NCI-H146 (cell line): ENCODE results near the gene TBC1D32.
A peak's percentile ranks its signal among the peaks of the same experiment; 100 is the strongest.
"Not testable (repeated sequence)": the region's sequence is repeated elsewhere in the genome, so short reads cannot be mapped to it uniquely, and the experiment has no call there.

Experiments
- DNase-seq: peaks from one replicate; lab custom pipeline; 2025; lab: John Stamatoyannopoulos, UW

The TBC1D32 gene

GRCh38 chr6:121319603-121320002 is 14.7 kb downstream of the TBC1D32 start:
- no peak for DNase-seq

DNA sequence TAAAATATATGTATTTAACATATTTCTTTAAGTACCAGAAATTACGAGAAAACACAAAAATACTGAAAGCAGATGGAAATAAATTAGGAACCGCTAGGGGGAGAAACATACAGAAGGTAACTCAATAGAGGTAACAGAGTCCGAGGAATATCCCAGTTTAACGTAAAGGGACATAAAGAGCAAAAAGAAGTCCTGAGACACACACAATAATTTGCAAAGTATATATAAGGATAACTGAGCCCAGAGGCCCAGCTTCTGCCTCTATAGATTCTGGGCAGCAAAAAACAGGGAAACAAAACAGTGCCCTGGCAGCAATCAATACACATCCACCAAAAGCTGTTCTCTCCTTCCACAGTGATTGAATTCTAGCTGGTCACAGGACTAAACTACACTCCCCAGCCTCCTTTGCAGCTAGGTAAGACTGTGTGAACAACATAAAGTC is 15.1 kb downstream of the TBC1D32 start:
- DNase-seq = no peak

DNA sequence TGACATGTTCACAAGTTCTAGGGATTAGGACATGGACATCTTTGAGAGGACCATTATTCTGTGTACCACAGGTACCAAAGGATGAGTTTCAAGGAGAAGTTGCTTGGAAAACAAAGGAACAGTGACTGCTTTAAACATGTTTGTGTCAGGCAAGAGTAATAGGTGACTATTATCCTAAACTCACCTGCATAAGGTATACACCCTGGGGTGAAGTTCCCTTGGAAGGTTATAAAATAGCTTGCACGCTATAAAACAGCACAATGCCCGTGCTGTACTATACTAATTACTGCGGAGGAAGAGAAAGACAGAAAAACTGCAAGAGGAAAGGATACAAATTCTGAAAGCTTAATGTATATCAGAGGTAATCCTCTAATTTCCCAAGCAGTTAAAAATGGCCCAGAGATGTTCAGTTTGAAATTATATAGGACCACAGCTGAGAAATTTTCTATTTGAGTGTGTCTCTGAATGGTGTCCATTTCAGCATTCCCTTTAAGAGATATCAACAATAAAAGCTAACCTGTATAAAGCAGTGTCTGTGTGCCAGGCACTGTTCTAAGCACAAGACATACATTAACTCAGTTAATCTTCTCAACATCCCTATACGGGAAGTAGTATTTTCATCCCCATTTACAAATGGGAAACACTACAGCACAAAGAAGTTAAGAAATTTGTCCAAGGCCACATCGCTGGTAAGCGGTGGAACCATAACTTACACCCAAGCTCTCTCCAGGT is 19.7 kb downstream of the TBC1D32 start:
- no peak for DNase-seq

- DNase-seq = not testable (repeated sequence)
Measured at GRCh38 chr6:121311814-121312213, 22.5 kb downstream of the TBC1D32 start.

DNA sequence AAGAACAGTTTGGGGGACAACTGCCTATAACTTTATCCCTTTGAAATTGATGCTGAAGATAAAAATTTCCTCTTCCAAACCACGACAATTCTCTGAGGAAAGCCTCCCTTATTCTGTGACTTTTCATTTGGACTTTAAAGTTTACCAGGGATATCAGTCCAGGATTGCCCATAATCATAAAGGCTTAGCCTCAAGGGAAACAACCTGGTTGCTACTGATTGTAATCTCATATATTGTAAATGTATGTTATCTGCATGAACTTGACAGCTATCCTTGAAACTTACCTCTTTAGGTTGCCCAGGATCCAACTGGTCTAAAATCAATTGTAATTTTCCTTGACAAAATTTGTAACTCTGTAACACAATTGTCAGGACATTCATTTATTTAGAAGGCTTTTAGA is 23.8 kb downstream of the TBC1D32 start:
- DNase-seq = no peak

- no peak for DNase-seq
Measured at GRCh38 chr6:121309768-121310469, 24.4 kb downstream of the TBC1D32 start.

DNA sequence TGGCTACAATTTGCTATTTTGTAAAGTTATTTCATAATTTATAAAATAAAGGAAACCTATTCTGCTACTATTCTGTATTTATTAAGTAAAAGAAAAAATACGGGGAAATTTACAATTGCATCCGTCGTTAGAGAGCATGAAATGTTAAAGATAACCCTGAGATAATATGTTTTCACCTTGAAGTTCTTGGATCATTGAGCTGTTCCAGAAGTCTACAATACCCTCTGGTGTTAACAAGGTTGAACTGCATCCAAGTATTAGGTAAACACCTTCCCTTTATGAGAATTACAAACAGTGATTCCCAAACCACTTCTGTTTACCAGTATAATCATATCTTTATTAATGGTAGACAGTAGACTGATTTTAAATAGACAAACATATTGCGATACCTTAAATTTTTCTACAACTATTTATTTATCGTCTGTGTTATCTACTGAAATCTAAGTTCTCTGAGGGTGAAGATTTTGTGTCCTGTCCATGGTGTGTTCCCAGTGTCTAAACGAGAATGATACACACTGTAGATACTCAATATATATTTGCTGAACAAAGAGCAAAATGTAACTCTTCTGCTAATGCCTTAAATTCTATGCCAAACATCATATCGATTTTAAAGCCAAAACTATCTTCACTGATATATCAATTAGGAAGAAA is 28.2 kb downstream of the TBC1D32 start:
- DNase-seq = peak; percentile 44

DNA sequence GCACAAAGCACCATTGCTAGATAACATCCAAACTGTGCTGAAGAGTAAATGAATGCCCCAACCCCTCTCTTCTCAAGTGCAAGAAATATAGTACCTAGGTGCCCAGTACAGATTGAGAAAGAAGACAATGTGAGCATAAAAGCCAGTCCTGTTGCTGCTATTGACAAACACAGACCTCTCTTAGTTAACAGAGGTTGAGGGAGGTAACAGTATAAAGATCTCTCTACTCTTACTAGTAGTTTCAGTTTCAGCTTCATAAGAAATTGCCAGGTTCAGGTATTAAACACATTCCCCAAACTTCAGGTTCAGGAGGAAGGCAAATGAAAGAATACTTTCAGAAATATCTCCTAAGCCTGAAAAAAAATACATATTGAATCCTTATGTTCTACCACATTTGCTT is 31.4 kb downstream of the TBC1D32 start:
- no peak for DNase-seq

- not testable (repeated sequence) for DNase-seq
Measured at GRCh38 chr6:121301156-121301555, 33.1 kb downstream of the TBC1D32 start.

- no peak for DNase-seq
Measured at GRCh38 chr6:121297694-121298093, 36.6 kb downstream of the TBC1D32 start.

DNA sequence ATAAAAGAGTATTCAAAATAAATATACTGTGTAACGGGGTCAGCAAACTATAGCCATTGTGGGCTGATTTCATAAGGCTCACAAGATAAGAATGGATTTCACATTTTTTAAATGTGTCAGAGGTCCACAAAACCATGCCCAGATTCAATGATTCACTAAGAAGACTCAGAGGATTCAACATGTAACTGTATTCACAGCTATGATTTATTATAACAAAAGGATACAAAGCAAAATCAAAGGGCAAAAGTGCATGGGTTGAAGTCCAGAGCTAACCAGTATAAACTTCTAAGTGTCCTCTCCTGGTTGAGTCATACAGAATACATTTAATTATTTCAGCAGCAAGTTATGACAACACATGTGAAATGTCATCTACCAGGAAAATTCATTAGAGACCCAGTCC is 49.2 kb downstream of the TBC1D32 start:
- no peak for DNase-seq

DNA sequence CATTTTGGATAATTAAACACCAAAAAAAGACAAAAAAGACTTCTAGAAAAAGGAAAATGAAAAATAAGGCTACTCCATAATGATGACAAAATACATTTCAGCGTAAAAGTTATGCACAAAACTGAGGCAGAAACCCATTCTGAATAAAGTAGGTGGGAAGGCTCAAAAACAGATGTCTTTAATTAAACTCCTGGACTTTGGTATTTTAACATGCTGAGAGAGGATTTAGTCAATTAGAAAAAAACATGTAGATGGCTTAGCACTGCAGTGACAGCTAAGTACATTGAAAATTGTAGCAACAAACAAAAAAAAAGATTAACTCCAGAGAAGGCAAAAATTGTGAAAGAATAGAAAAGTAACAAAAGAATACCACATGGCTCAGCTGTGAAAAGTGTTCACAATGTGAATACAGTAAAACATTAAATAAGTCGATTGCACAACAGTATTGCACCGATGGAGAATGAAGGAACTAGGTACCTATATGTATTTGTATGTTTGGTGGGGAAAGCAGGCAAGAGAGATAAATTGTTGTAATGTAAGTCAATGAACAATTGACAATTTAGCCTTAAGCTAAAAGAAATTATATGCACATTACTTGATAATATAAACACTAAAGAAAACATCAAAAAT is 59.5 kb downstream of the TBC1D32 start:
- no peak for DNase-seq

DNA sequence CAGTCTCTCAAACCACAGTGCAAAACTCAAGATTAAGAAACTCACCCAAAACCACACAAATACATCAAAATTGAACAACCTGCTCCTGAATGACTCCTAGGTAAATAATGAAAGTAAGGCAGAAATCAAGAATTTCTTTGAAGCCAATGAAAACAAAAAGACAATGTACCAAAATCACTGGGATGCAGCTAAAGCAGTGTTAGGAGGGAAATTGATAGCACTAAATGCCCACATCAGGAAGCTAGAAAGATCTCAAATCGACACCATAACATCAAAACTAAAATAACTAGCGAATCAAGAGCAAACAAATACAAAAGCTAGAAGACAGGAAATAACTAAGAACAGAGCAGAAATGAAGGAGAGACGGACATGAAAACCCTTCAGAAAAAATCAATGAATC is 70.5 kb downstream of the TBC1D32 start:
- no peak for DNase-seq

DNA sequence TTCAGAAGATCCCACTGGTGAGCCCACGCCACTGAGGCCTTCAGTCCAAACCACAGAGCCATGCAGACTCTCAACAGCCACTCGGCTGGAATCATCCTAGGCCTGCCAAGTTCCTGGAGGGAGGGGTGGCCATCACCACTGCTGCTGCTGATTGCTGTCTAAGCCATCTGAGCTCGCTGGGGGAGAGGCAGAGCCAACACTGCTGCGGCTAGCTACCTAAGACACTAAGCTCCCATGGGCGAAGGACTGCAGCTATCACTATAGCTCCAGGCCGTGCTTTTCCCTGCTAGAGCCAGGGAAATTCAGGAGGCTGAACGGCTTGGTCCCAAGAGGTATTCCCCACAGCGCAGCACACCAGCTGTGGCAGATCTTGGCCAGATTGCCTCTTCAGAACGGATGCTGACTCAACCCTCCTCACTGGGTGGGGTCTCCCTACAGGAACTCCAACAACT is 73.6 kb downstream of the TBC1D32 start:
- no peak for DNase-seq

DNA sequence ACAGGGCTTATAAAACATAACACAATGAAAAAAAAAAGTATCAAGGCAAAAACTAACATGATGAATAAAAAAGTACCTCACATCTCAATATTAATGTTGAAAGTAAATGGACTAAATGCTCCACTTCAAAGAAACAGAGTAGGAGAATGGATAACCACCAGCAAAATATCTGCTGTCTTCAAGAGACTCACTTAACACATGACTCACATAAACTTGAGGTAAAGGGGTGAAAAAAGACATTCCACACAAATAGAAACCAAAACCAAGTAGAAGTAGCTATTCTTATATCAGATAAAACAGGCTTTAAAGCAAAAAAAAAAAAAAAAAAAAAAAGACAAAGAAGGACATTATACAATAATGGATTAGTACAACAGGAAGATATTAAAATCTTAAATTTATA is 86.9 kb downstream of the TBC1D32 start:
- DNase-seq = no peak

- DNase-seq = no peak
Measured at GRCh38 chr6:121242386-121242785, 91.9 kb downstream of the TBC1D32 start.

DNA sequence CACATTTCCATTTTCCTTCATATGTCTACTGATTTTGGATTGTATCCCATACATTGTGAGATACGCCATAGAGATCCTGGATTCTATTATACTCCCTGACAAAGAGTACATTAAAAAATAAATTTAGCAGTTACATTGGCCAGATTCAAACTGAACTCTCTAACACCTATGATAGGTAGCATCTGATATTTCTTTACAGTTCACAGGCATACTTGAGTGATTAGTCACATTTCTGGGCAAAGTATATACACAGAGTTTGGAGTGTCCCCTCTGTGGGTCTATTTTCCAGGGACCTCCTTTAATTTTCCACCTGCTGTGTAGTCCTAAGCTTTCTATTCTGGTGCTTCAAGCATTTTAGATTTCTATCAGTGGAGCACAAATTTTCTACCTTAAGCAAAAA is 96.4 kb downstream of the TBC1D32 start:
- DNase-seq = no peak

DNA sequence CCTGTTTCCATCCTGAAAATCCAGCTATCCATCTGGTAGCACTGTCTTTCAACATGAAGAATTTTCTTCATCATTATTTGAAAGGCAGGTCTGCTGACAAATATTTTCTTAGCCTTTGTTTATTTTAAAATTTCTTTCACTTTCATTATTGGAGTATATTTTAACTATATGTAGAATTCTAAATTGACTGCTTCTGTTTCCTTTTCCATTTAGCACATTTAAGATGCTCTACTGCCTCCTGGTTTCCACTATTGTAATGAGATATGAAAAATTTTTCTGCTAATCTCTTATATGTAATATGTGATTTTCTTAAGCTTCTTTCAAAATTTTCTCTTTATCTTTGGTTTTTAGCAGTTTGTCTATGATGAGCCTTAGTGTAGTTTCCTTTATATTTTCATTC is 97.3 kb downstream of the TBC1D32 start:
- DNase-seq = no peak

GRCh38 chr6:121235386-121235785 is 98.9 kb downstream of the TBC1D32 start:
- no peak for DNase-seq

DNA sequence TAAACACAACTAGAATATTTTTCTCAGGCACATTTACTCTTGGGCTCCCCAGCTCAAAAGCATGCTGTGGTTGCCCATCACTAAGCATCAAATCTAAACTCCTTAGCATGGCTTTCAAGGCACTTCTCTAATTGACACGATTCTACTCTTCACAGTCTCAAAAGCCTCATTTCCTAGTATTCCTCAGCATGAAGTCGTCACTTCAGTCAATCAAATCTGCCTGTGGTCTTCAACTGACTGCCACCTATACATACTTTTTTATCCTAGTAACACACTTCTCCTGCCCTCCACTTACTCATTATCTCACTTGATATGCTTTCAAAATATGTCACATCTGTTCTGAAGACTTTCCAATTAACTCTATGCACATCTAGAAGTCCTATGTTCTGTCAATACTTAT is 110.3 kb downstream of the TBC1D32 start:
- DNase-seq = no peak

DNA sequence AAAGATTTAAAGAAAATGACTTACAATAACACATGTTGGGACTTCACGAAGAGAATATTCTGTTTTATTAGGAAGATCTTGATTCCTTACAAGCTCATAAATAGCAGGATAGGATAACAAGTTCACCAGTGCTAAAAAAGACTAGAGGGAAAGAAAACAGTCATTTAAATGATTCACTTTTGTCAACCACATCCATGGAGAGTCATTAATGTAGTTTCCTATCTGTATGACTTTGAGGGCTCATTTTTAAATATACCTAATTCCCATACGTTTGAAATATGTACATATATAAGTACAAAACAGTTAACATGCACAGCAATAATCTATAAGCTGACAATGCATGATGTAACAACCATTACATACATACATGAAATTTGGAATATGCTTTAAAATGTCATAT is 111.1 kb downstream of the TBC1D32 start:
- no peak for DNase-seq

DNA sequence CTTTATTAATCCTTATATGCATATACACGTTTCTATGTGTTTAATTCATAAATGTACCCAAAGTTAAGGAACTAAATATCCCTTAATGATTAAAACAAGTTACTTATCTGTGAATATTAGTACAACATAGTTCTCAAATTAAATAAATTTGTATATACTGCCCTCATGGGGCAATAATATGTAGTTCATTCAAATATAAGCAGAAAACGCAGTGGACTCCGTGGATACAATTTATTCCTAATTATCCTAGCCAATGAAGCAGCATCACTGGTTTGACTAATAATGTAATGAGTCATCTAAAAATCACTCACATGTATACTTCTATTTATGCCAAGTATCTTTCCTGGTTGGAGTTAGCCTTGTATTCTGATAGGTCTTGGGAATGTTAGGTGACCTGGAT is 111.6 kb downstream of the TBC1D32 start:
- no peak for DNase-seq

DNA sequence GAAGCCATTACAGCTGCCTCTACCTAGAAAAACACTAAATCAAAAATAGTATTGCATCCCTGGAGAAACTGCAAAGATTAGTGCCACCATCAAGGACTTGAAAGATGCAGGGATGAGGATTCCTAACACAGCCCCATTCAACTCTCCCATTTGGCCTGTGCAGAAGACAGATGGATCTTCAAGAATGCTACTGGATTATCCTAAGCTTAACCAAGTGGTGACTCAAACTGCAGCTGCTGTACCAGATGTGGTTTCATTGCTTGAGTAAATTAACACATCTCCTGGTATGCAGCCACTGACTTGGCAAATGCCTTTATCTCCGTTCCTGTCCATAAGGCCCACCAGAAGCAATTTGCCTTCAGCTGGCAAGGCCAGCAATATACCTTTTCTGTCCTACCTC is 117.4 kb downstream of the TBC1D32 start:
- DNase-seq = no peak
